Liver (tissue), 9 donors: Measurements from ENCODE around the gene TEX29. TPM values are rescaled to one million over a fixed set of nuclear protein-coding genes. Genes with fewer than 3 reads are reported as not detected.

ENCODE experiments used
- DNase-seq: peaks from one replicate; pipeline ENCODE4 v3.0.0-alpha.2; 2017; ENCODE audit warnings: low spot score
- H3K27ac ChIP-seq, 2 donors: one replicate each; pipeline ENCODE4 v1.7.0; 2013; ENCODE audit warnings: inconsistent platforms in 2 of 2, low read length in 2 of 2, control low read depth in 1 of 2, low read depth in 1 of 2, mild to moderate bottlenecking in 1 of 2
- H3K27me3 ChIP-seq, 4 donors: one replicate each; pipeline versions ENCODE4 v1.6.1 to v1.7.0; 2013; ENCODE audit warnings: low read length in 3 of 4, inconsistent platforms in 1 of 4, mild to moderate bottlenecking in 1 of 4, moderate library complexity in 1 of 4; ENCODE audit not compliant: control insufficient read depth in 4 of 4, insufficient read depth in 4 of 4
- H3K36me3 ChIP-seq, 4 donors: one replicate each; pipeline versions ENCODE4 v1.6.1 to v1.7.0; 2013; ENCODE audit warnings: low read length in 3 of 4, mild to moderate bottlenecking in 3 of 4, low read depth in 1 of 4, moderate library complexity in 1 of 4; ENCODE audit not compliant: control insufficient read depth in 4 of 4, insufficient read depth in 3 of 4
- H3K4me1 ChIP-seq, 4 donors: one replicate each; pipeline versions ENCODE4 v1.6.1 to v1.7.0; 2013; ENCODE audit warnings: low read length in 3 of 4, mild to moderate bottlenecking in 3 of 4, moderate library complexity in 1 of 4; ENCODE audit not compliant: control insufficient read depth in 4 of 4, insufficient read depth in 4 of 4
- H3K4me3 ChIP-seq, 3 donors: one replicate each; pipeline versions ENCODE4 v1.6.1 to v1.7.0; 2013; ENCODE audit warnings: low read length in 3 of 3, control low read depth in 1 of 3, low read depth in 1 of 3, mild to moderate bottlenecking in 1 of 3
- H3K9ac ChIP-seq, 2 donors: one replicate each; pipeline ENCODE4 v1.7.0; 2013; ENCODE audit warnings: low read length in 2 of 2, mild to moderate bottlenecking in 2 of 2, moderate library complexity in 2 of 2, control low read depth in 1 of 2, low read depth in 1 of 2
- H3K9me3 ChIP-seq, 4 donors: one replicate each; pipeline versions ENCODE4 v1.6.1 to v1.7.0; 2013; ENCODE audit warnings: low read length in 3 of 4; ENCODE audit not compliant: control insufficient read depth in 4 of 4
- ATF3 ChIP-seq: IDR thresholded peaks from 2 replicates; pipeline ENCODE4 v1.6.1; 2016; ENCODE audit warnings: antibody characterized with exemption
- EGR1 ChIP-seq, 2 donors: IDR thresholded peaks; 2 replicates each; pipeline ENCODE4 v1.6.1; 2016 to 2018; ENCODE audit warnings: antibody characterized with exemption in 2 of 2, low read depth in 2 of 2
- FOXA1 ChIP-seq: IDR thresholded peaks from 2 replicates; pipeline ENCODE4 v1.6.1; 2016; ENCODE audit warnings: antibody characterized with exemption
- FOXA2 ChIP-seq: IDR thresholded peaks from 2 replicates; pipeline ENCODE4 v1.6.1; 2016; ENCODE audit warnings: antibody characterized with exemption
- GABPA ChIP-seq, 2 donors: IDR thresholded peaks in 1 of 2; conservative IDR thresholded peaks in 1 of 2; 2 replicates each; pipeline ENCODE4 v1.6.1; 2016; ENCODE audit warnings: antibody characterized with exemption in 2 of 2, mild to moderate bottlenecking in 1 of 2, moderate library complexity in 1 of 2
- HNF4A ChIP-seq, 2 donors: conservative IDR thresholded peaks; 2 replicates each; pipeline ENCODE4 v1.6.1; 2016; ENCODE audit warnings: antibody characterized with exemption in 2 of 2, mild to moderate bottlenecking in 2 of 2
- HNF4G ChIP-seq: IDR thresholded peaks from 2 replicates; pipeline ENCODE4 v1.6.1; 2016; ENCODE audit warnings: antibody characterized with exemption
- JUND ChIP-seq, 2 donors: IDR thresholded peaks; 2 replicates each; pipeline ENCODE4 v1.6.1; 2016; ENCODE audit warnings: antibody characterized with exemption in 2 of 2
- NR2F2 ChIP-seq: IDR thresholded peaks from 2 replicates; pipeline ENCODE4 v1.6.1; 2016; ENCODE audit warnings: antibody characterized with exemption
- RAD21 ChIP-seq, 2 donors: IDR thresholded peaks; 2 replicates each; pipeline ENCODE4 v1.6.1; 2016; ENCODE audit warnings: antibody characterized with exemption in 2 of 2, mild to moderate bottlenecking in 2 of 2
- RXRA ChIP-seq, 2 donors: IDR thresholded peaks; 2 replicates each; pipeline ENCODE4 v1.6.1; 2017 to 2018; ENCODE audit warnings: antibody characterized with exemption in 2 of 2, mild to moderate bottlenecking in 1 of 2
- SP1 ChIP-seq: IDR thresholded peaks from 2 replicates; pipeline ENCODE4 v1.6.1; 2018; ENCODE audit warnings: antibody characterized with exemption, mild to moderate bottlenecking
- TAF1 ChIP-seq: conservative IDR thresholded peaks from 2 replicates; pipeline ENCODE4 v1.6.1; 2016; ENCODE audit warnings: antibody characterized with exemption, mild to moderate bottlenecking
- YY1 ChIP-seq: IDR thresholded peaks from 2 replicates; pipeline ENCODE4 v1.6.1; 2016; ENCODE audit warnings: antibody characterized with exemption, mild to moderate bottlenecking
- ZBTB33 ChIP-seq: IDR thresholded peaks from 2 replicates; pipeline ENCODE4 v1.6.1; 2016; ENCODE audit warnings: antibody characterized with exemption
- WGBS: extraction: QIAGEN DNeasy Blood & Tissue Kit; methylation state at CpG from one replicate; pipeline ENCODE4 v1.1.7; 2013; 5-methylcytosine and 5-hydroxymethylcytosine counted together
- polyA plus RNA-seq, 2 donors: library from polyadenylated mRNA; stranded (reverse) in 1 of 2; unstranded in 1 of 2; fragments of 200-250 nt in 1 of 2; fragments of >200 nt in 1 of 2; fragmentation: Nextera tagmentation in 1 of 2; extraction: Ambion mirVana in 1 of 2; gene quantifications; one replicate each; pipeline versions ENCODE4 v1.2.1 to v1.2.3, GENCODE V29; 2013 to 2015
- total RNA-seq, 2 donors: library from RNA; depleted of rRNA; stranded (reverse); fragments of >200 nt; gene quantifications; one replicate each; pipeline ENCODE4 v1.2.3, GENCODE V29; 2014
- TF ChIP-seq, protein P1 (sequence below): IDR thresholded peaks from 2 replicates; pipeline ENCODE4 v1.6.1; 2016; ENCODE audit warnings: antibody characterized with exemption
- TF ChIP-seq, protein P2 (sequence below): IDR thresholded peaks from 2 replicates; pipeline ENCODE4 v1.6.1; 2016; ENCODE audit warnings: antibody characterized with exemption, mild to moderate bottlenecking
- TF ChIP-seq, protein P3 (sequence below): fragments of 150-350 bp; IDR thresholded peaks from 2 replicates; pipeline ENCODE4 v1.5.1; 2017; ENCODE audit warnings: improper control_type of control experiment, low read depth, low read length; ENCODE audit not compliant: missing input control
- donor health status: healthy.
- donor health status: healthy.
- donor health status: healthy.
- donor health status: healthy.
- donor health status: healthy.

The TEX29 gene
- total and polyA plus RNA-seq, 4 donors, result 0.17 TPM; not detected in 3

- no peak for TF ChIP-seq ZBTB33
- TF ChIP-seq, protein P1, sequence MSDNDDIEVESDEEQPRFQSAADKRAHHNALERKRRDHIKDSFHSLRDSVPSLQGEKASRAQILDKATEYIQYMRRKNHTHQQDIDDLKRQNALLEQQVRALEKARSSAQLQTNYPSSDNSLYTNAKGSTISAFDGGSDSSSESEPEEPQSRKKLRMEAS, result no peak
Measured at GRCh38 chr13:111324736-111325135, 4.3 kb downstream of the TEX29 start (continued).

DNA sequence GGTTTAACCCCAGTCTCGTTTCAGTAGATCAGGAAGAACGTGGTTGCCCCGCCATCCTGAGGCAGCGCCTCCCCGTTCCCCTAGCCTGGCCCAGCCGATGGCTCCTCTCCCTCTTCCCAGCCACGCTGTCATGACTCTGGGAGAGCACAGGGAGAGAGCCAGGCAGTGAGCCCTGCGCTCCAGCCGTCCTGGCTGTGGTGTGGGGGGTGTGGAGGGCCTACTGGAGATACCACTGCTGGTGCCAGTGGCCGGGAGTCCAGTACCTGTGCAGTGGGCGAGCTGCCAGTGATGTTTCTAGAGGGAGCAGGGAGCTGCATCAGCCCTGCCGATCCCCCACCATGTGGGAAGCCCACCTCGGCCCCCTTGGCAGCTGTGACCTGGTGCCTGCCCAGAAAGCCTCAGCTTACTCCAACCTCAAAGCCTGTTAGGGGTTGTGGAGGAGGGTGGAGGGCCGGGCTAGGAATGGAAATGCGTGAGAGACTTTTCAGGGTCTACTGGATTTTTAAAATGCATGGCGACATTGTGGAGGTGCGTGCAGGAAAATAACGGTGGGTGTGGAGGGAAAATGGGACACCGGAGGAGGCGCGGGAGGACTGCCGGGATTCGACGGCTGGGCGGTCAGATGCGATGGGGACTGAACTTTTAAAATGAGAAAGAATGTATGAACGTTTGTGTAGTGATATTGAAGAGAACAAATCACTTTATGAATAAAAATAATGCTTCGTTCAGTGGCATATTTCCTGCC, 4.9 kb downstream of the TEX29 start:
- no peak overlapping the region for H3K9ac ChIP-seq
- H3K4me3 ChIP-seq, result no peak overlapping the region
- H3K9me3 ChIP-seq, result no peaks in the 10 kb centered on the region
- DNase-seq, result no peak
- TF ChIP-seq FOXA1 (no peak), YY1 (no peak), HNF4A (conservative IDR thresholded peaks at IDR 0.05) (no peak)
- TF ChIP-seq, protein P2, sequence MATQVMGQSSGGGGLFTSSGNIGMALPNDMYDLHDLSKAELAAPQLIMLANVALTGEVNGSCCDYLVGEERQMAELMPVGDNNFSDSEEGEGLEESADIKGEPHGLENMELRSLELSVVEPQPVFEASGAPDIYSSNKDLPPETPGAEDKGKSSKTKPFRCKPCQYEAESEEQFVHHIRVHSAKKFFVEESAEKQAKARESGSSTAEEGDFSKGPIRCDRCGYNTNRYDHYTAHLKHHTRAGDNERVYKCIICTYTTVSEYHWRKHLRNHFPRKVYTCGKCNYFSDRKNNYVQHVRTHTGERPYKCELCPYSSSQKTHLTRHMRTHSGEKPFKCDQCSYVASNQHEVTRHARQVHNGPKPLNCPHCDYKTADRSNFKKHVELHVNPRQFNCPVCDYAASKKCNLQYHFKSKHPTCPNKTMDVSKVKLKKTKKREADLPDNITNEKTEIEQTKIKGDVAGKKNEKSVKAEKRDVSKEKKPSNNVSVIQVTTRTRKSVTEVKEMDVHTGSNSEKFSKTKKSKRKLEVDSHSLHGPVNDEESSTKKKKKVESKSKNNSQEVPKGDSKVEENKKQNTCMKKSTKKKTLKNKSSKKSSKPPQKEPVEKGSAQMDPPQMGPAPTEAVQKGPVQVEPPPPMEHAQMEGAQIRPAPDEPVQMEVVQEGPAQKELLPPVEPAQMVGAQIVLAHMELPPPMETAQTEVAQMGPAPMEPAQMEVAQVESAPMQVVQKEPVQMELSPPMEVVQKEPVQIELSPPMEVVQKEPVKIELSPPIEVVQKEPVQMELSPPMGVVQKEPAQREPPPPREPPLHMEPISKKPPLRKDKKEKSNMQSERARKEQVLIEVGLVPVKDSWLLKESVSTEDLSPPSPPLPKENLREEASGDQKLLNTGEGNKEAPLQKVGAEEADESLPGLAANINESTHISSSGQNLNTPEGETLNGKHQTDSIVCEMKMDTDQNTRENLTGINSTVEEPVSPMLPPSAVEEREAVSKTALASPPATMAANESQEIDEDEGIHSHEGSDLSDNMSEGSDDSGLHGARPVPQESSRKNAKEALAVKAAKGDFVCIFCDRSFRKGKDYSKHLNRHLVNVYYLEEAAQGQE, result no peak
- H3K27me3 ChIP-seq, result no peaks in the 10 kb centered on the region
- H3K36me3 ChIP-seq, result no peaks in the 10 kb centered on the region
- WGBS, result 91% methylated on average over 28 of the region's 28 CpGs
- H3K4me1 ChIP-seq, result no peaks in the 10 kb centered on the region
- no peak overlapping the region for H3K27ac ChIP-seq

- WGBS, result 91% methylated on average over 37 of the region's 37 CpGs
- no peak for TF ChIP-seq RXRA (IDR thresholded peaks at IDR 0.05)
- no peak for TF ChIP-seq TAF1
- TF ChIP-seq EGR1 (IDR thresholded peaks at IDR 0.05; ENCODE audit: low read depth in 2 of 2), result no peak
- TF ChIP-seq ZBTB33, result no peak
- no peak for TF ChIP-seq NR2F2
- TF ChIP-seq, protein P1, result no peak
- TF ChIP-seq, protein P3, sequence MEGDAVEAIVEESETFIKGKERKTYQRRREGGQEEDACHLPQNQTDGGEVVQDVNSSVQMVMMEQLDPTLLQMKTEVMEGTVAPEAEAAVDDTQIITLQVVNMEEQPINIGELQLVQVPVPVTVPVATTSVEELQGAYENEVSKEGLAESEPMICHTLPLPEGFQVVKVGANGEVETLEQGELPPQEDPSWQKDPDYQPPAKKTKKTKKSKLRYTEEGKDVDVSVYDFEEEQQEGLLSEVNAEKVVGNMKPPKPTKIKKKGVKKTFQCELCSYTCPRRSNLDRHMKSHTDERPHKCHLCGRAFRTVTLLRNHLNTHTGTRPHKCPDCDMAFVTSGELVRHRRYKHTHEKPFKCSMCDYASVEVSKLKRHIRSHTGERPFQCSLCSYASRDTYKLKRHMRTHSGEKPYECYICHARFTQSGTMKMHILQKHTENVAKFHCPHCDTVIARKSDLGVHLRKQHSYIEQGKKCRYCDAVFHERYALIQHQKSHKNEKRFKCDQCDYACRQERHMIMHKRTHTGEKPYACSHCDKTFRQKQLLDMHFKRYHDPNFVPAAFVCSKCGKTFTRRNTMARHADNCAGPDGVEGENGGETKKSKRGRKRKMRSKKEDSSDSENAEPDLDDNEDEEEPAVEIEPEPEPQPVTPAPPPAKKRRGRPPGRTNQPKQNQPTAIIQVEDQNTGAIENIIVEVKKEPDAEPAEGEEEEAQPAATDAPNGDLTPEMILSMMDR, result no peak
- no peak for TF ChIP-seq GABPA (IDR thresholded peaks at IDR 0.05 in 1 of 2, conservative IDR thresholded peaks at IDR 0.05 in 1 of 2)
- no peak for TF ChIP-seq FOXA1
- TF ChIP-seq HNF4G, result no peak
- no peak for TF ChIP-seq HNF4A (conservative IDR thresholded peaks at IDR 0.05)
- no peak for TF ChIP-seq ATF3
- TF ChIP-seq JUND (IDR thresholded peaks at IDR 0.05), result no peak
- TF ChIP-seq FOXA2, result no peak
- TF ChIP-seq SP1, result no peak
- no peak for TF ChIP-seq RAD21 (IDR thresholded peaks at IDR 0.05)
- TF ChIP-seq YY1, result no peak
Measured at GRCh38 chr13:111325941-111326620, 5.6 kb downstream of the TEX29 start.

More at GRCh38 chr13:111325941-111326620, 5.6 kb downstream of the TEX29 start:
- no peak overlapping the region for H3K9ac ChIP-seq
- no peak overlapping the region for H3K4me3 ChIP-seq
- H3K4me1 ChIP-seq, result no peaks in the 10 kb centered on the region
- no peaks in the 10 kb centered on the region for H3K9me3 ChIP-seq
- no peaks in the 10 kb centered on the region for H3K27me3 ChIP-seq
- no peak for DNase-seq
- H3K27ac ChIP-seq, result no peak overlapping the region
- no peaks in the 10 kb centered on the region for H3K36me3 ChIP-seq
